ENCODE measurements around the gene CDIP1.

Gene CDIP1

GRCh38 chr16:4494746-4495490, 43.7 kb downstream of the CDIP1 start:
- in situ Hi-C loops (cut with MboI; ENCODE audit: low sequenced_read_pairs) = no loop called here

- in situ Hi-C loops (cut with MboI; ENCODE audit: low sequenced_read_pairs) = no loop called here
These were observed 46.7 kb downstream of the CDIP1 start for GRCh38 chr16:4491898-4492297.

GRCh38 chr16:4489030-4489429, 49.5 kb downstream of the CDIP1 start:
- in situ Hi-C loops (cut with MboI; ENCODE audit: low sequenced_read_pairs) = no loop called here

- in situ Hi-C loops (cut with MboI; ENCODE audit: low sequenced_read_pairs) = no loop called here
These were observed 50.0 kb downstream of the CDIP1 start for GRCh38 chr16:4488499-4488967.

- in situ Hi-C loops (cut with MboI; ENCODE audit: low sequenced_read_pairs) = no loop called here
These were observed 50.5 kb downstream of the CDIP1 start for GRCh38 chr16:4487955-4488498.

GRCh38 chr16:4486126-4486893, 52.3 kb downstream of the CDIP1 start:
- in situ Hi-C loops (cut with MboI; ENCODE audit: low sequenced_read_pairs) = no loop called here

- in situ Hi-C loops (cut with MboI; ENCODE audit: low sequenced_read_pairs) = no loop called here
These were observed 56.6 kb downstream of the CDIP1 start for GRCh38 chr16:4481963-4482362.

GRCh38 chr16:4481526-4481925, 57.0 kb downstream of the CDIP1 start:
- in situ Hi-C loops (cut with MboI; ENCODE audit: low sequenced_read_pairs) = no loop called here

- in situ Hi-C loops (cut with MboI; ENCODE audit: low sequenced_read_pairs) = no loop called here
These were observed 60.6 kb downstream of the CDIP1 start for GRCh38 chr16:4477966-4478365.

- in situ Hi-C loops (cut with MboI; ENCODE audit: low sequenced_read_pairs) = no loop called here
These were observed 62.4 kb downstream of the CDIP1 start, which contains the start of gene HMOX2 for GRCh38 chr16:4475880-4476788. HMOX2 (plus strand) TSS chr16:4476398; CDS start chr16:4505525, 29,127 bp downstream.

- in situ Hi-C loops (cut with MboI; ENCODE audit: low sequenced_read_pairs) = no loop called here
These were observed 64.2 kb downstream of the CDIP1 start, which contains the start of gene NMRAL1 for GRCh38 chr16:4474192-4474961. NMRAL1 (minus strand) TSS chr16:4474625; CDS start chr16:4474132, 493 bp downstream.

GRCh38 chr16:4472880-4473279, 65.7 kb downstream of the CDIP1 start:
- in situ Hi-C loops (cut with MboI; ENCODE audit: low sequenced_read_pairs) = no loop called here

- in situ Hi-C loops (cut with MboI; ENCODE audit: low sequenced_read_pairs) = no loop called here
These were observed 66.7 kb downstream of the CDIP1 start for GRCh38 chr16:4471869-4472268.

- in situ Hi-C loops (cut with MboI; ENCODE audit: low sequenced_read_pairs) = no loop called here
These were observed 69.6 kb downstream of the CDIP1 start for GRCh38 chr16:4468972-4469371.

GRCh38 chr16:4467916-4468315, 70.7 kb downstream of the CDIP1 start:
- in situ Hi-C loops (cut with MboI; ENCODE audit: low sequenced_read_pairs) = no loop called here

- in situ Hi-C loops (cut with MboI; ENCODE audit: low sequenced_read_pairs) = no loop called here
These were observed 72.4 kb downstream of the CDIP1 start for GRCh38 chr16:4465977-4466779.

GRCh38 chr16:4463522-4464163, 74.9 kb downstream of the CDIP1 start:
- in situ Hi-C loops (cut with MboI; ENCODE audit: low sequenced_read_pairs) = no loop called here

- in situ Hi-C loops (cut with MboI; ENCODE audit: low sequenced_read_pairs) = no loop called here
These were observed 77.1 kb downstream of the CDIP1 start for GRCh38 chr16:4461250-4462085.

All from hTERT RPE-1 (cell line).